BLaER1 treated with 17β-estradiol and CSF1 and Interleukin-3, amounts not matched to agents 10 nM and 100 nM (cell line): ENCODE results near the gene ZFX.

Experiments
- H3K27ac ChIP-seq, 11 experiments: shearing (Covaris generic); formaldehyde crosslinking; 2 replicates each; pipeline ENCODE4 v1.8.1; 2022
- H3K27me3 ChIP-seq, 11 experiments: shearing (Covaris generic); formaldehyde crosslinking; 2 replicates each; pipeline ENCODE4 v1.8.1; 2022
- H3K36me3 ChIP-seq, 11 experiments: shearing (Covaris generic); formaldehyde crosslinking; 2 replicates each; pipeline ENCODE4 v1.8.1; 2022
- H3K4me1 ChIP-seq, 10 experiments: shearing (Covaris generic); formaldehyde crosslinking; 2 replicates each; pipeline ENCODE4 v1.8.1; 2022
- H3K4me2 ChIP-seq, 11 experiments: shearing (Covaris generic); formaldehyde crosslinking; 2 replicates each; pipeline ENCODE4 v1.8.1; 2022
- H3K4me3 ChIP-seq, 10 experiments: shearing (Covaris generic); formaldehyde crosslinking; 2 replicates each; pipeline ENCODE4 v1.8.1; 2022
- H3K9ac ChIP-seq, 11 experiments: shearing (Covaris generic); formaldehyde crosslinking; 2 replicates each; pipeline ENCODE4 v1.8.1; 2022
- H3K9me3 ChIP-seq, 11 experiments: shearing (Covaris generic); formaldehyde crosslinking; replicated peaks in 1 of 11; 2 replicates each; pipeline ENCODE4 v1.8.1; 2022
- H4K20me1 ChIP-seq, 11 experiments: shearing (Covaris generic); formaldehyde crosslinking; 2 replicates each; pipeline ENCODE4 v1.8.1; 2022
- Cebpa-rat ChIP-seq, 11 experiments: shearing (Covaris generic); IDR thresholded peaks; 2 replicates each; pipeline ENCODE4 v1.8.1; 2022

The ZFX gene

GRCh38 chrX:24216037-24216436 is 66.5 kb downstream of the ZFX start:
- peaks cover 10 to 53% (median 37%) of the 10 kb centered on the region in 11 experiments; a peak in 17 of 22 replicates for H4K20me1 ChIP-seq
- no peak overlapping the region for H3K9ac ChIP-seq
- H3K36me3 ChIP-seq = peaks cover 28 to 49% (median 36%) of the 10 kb centered on the region in 11 experiments
- TF ChIP-seq Cebpa-rat (IDR thresholded peaks at IDR 0.05) = no peak
- H3K4me1 ChIP-seq = no peaks in the 10 kb centered on the region
- no peak overlapping the region for H3K4me3 ChIP-seq
- no peaks in the 10 kb centered on the region for H3K9me3 ChIP-seq
- no peak overlapping the region for H3K4me2 ChIP-seq
- no peaks in the 10 kb centered on the region for H3K27me3 ChIP-seq
- no peak overlapping the region for H3K27ac ChIP-seq

GRCh38 chrX:24216827-24217226 is 67.3 kb downstream of the ZFX start:
- H4K20me1 ChIP-seq = peaks cover 7 to 45% (median 30%) of the 10 kb centered on the region in 11 experiments; a peak in 16 of 22 replicates
- H3K4me3 ChIP-seq = no peak overlapping the region
- no peak for TF ChIP-seq Cebpa-rat (IDR thresholded peaks at IDR 0.05)
- H3K4me2 ChIP-seq = no peak overlapping the region
- no peak overlapping the region for H3K9ac ChIP-seq
- H3K9me3 ChIP-seq = no peaks in the 10 kb centered on the region
- H3K27ac ChIP-seq = no peak overlapping the region
- no peaks in the 10 kb centered on the region for H3K4me1 ChIP-seq
- no peaks in the 10 kb centered on the region for H3K27me3 ChIP-seq
- peaks cover 20 to 41% (median 28%) of the 10 kb centered on the region in 11 experiments for H3K36me3 ChIP-seq

DNA sequence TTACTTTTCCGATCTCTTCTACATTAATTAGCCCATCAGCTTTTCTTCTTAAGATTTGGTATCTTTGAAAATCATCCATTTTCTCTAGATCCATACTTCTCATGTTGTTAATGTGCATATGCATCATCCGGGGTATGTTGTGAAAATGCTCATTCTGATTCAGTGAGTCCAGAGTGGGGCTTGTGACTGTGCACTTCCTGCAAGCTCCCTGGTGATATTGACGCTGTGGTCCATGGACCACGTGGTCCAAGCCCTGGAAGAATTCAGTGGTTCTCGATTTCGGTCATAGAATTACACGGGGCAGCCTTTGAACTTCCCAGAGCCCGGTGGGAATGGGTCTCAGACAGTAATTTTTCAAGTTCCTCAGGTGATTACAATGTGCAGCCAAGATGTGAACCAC is 69.8 kb downstream of the ZFX start:
- peaks cover 0 to 29% (median 14%) of the 10 kb centered on the region in 11 experiments; a peak in 11 of 22 replicates for H4K20me1 ChIP-seq
- TF ChIP-seq Cebpa-rat (IDR thresholded peaks at IDR 0.05) = no peak
- H3K27ac ChIP-seq = no peak overlapping the region
- no peak overlapping the region for H3K4me2 ChIP-seq
- no peak overlapping the region for H3K9ac ChIP-seq
- no peaks in the 10 kb centered on the region for H3K27me3 ChIP-seq
- no peak overlapping the region for H3K4me3 ChIP-seq
- H3K36me3 ChIP-seq = peaks cover 4 to 23% (median 10%) of the 10 kb centered on the region in 11 experiments; a peak in 17 of 22 replicates
- peaks cover 0 to 2% (median 0%) of the 10 kb centered on the region in 11 experiments; a peak in 2 of 22 replicates for H3K9me3 ChIP-seq
- H3K4me1 ChIP-seq = no peaks in the 10 kb centered on the region

DNA sequence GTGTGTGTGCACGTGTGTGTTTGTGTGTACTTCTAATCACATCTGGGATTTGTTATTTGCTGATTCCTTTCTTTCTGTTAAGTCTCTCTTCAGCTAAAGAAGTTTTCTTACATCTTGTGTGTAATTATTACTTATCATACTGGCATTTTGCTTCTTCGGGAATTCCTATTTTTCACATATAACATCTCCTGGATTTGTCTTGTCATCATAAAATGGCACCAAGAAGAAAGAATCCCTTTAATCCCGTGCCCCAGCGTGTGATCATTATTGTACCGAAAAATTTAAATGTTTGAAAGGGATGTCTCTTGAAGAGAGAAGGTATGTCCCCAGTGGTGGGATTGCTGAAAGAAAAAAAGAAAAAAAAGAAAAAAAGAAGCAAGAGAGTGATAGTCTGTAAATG is 72.3 kb downstream of the ZFX start:
- Histone ChIP-seq H3K4me3 (no peak overlapping the region), H3K4me1 (no peaks in the 10 kb centered on the region), H3K27me3 (no peaks in the 10 kb centered on the region), H3K9ac (no peak overlapping the region), H3K36me3 (0 out of 22 replicates have a peak, but pooled peaks cover 0 to 5% (median 0%) of the 10 kb centered on the region in 11 experiments), H3K27ac (no peak overlapping the region), H4K20me1 (peaks cover 0 to 6% (median 2%) of the 10 kb centered on the region in 11 experiments; a peak in 9 of 22 replicates), H3K4me2 (no peak overlapping the region), H3K9me3 (peaks cover 18 to 26% (median 22%) of the 10 kb centered on the region in 11 experiments)
- TF ChIP-seq Cebpa-rat (IDR thresholded peaks at IDR 0.05) = no peak

DNA sequence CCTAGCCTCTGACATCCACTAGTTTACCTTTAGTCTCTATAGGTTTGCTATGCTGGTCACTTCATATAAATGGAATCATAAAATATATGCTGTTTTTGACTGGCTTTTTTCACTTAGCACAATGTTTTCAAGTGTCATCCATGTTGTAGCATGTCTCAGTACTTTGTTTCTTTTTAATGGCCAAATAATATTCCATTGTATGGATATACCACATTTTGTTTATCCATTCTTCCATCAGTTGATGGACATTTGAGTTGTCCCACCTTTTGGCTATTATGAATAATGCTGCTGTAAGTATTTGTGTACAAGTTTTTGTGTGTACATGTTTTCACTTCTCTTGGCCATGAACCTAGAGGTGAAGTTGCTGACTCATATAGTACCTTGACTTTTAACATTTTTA is 75.7 kb downstream of the ZFX start:
- 0 out of 22 replicates have a peak, but pooled peaks cover 0 to 5% (median 0%) of the 10 kb centered on the region in 11 experiments for H3K36me3 ChIP-seq
- H3K9me3 ChIP-seq = peaks cover 18 to 36% (median 22%) of the 10 kb centered on the region in 11 experiments
- H3K27ac ChIP-seq = no peak overlapping the region
- H3K4me2 ChIP-seq = no peak overlapping the region
- no peaks in the 10 kb centered on the region for H3K27me3 ChIP-seq
- no peaks in the 10 kb centered on the region for H4K20me1 ChIP-seq
- TF ChIP-seq Cebpa-rat (IDR thresholded peaks at IDR 0.05) = no peak
- no peak overlapping the region for H3K9ac ChIP-seq
- no peak overlapping the region for H3K4me3 ChIP-seq
- H3K4me1 ChIP-seq = no peaks in the 10 kb centered on the region

- H3K27me3 ChIP-seq = no peaks in the 10 kb centered on the region
- 0 out of 22 replicates have a peak, but pooled peaks cover 0 to 5% (median 0%) of the 10 kb centered on the region in 11 experiments for H3K36me3 ChIP-seq
- peaks cover 18 to 36% (median 22%) of the 10 kb centered on the region in 11 experiments for H3K9me3 ChIP-seq
- no peak for TF ChIP-seq Cebpa-rat (IDR thresholded peaks at IDR 0.05)
- H3K4me2 ChIP-seq = no peak overlapping the region
- H3K4me3 ChIP-seq = no peak overlapping the region
- H4K20me1 ChIP-seq = no peaks in the 10 kb centered on the region
- H3K9ac ChIP-seq = no peak overlapping the region
- H3K4me1 ChIP-seq = peaks cover 0 to 3% (median 0%) of the 10 kb centered on the region in 10 experiments; a peak in 2 of 20 replicates
- no peak overlapping the region for H3K27ac ChIP-seq
These were observed 76.6 kb downstream of the ZFX start for GRCh38 chrX:24226176-24226575.

GRCh38 chrX:24228596-24228995 is 79.1 kb downstream of the ZFX start:
- no peak overlapping the region for H3K4me3 ChIP-seq
- 0 out of 22 replicates have a peak, but pooled peaks cover 0 to 5% (median 0%) of the 10 kb centered on the region in 11 experiments for H3K36me3 ChIP-seq
- no peaks in the 10 kb centered on the region for H4K20me1 ChIP-seq
- no peak overlapping the region for H3K27ac ChIP-seq
- no peak for TF ChIP-seq Cebpa-rat (IDR thresholded peaks at IDR 0.05)
- H3K4me1 ChIP-seq = peaks cover 0 to 5% (median 0%) of the 10 kb centered on the region in 10 experiments; a peak in 2 of 20 replicates
- peaks cover 18 to 36% (median 22%) of the 10 kb centered on the region in 11 experiments for H3K9me3 ChIP-seq
- no peak overlapping the region for H3K4me2 ChIP-seq
- no peaks in the 10 kb centered on the region for H3K27me3 ChIP-seq
- no peak overlapping the region for H3K9ac ChIP-seq

DNA sequence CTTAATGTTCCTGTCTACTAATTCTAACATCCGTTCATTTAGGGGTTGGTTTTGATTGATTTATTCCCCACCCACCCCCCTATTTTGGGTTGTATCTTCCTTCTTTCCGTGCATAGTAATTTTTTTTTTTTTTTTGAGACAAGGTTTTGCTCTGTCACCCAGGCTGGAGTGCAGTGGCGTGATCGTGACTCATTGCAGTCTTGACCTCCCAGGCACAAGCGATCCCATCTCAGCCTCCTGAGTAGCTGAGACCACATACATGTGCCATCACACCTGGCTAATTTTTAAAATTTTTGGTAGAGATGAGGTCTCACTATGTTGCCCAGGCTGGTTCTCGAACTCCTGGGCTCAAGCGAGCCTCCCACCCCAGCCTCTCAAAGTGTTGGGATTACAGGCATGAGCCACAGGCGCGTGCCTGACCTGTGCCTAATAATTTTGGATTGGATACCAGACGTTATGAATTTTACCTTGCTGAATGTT is 79.9 kb downstream of the ZFX start:
- TF ChIP-seq Cebpa-rat (IDR thresholded peaks at IDR 0.05) = no peak
- Histone ChIP-seq H3K27ac (no peak overlapping the region), H3K36me3 (0 out of 22 replicates have a peak, but pooled peaks cover 0 to 5% (median 0%) of the 10 kb centered on the region in 11 experiments), H3K4me2 (no peak overlapping the region), H3K4me1 (peaks cover 0 to 5% (median 0%) of the 10 kb centered on the region in 10 experiments; a peak in 2 of 20 replicates), H3K9ac (no peak overlapping the region), H3K27me3 (no peaks in the 10 kb centered on the region), H3K4me3 (no peak overlapping the region), H4K20me1 (no peaks in the 10 kb centered on the region), H3K9me3 (peaks cover 18 to 34% (median 22%) of the 10 kb centered on the region in 11 experiments)

GRCh38 chrX:24229976-24230375 is 80.4 kb downstream of the ZFX start:
- H4K20me1 ChIP-seq = no peaks in the 10 kb centered on the region
- H3K9ac ChIP-seq = no peak overlapping the region
- no peak for TF ChIP-seq Cebpa-rat (IDR thresholded peaks at IDR 0.05)
- 0 out of 22 replicates have a peak, but pooled peaks cover 0 to 3% (median 0%) of the 10 kb centered on the region in 11 experiments for H3K36me3 ChIP-seq
- H3K4me3 ChIP-seq = no peak overlapping the region
- peaks cover 0 to 5% (median 0%) of the 10 kb centered on the region in 10 experiments; a peak in 2 of 20 replicates for H3K4me1 ChIP-seq
- H3K9me3 ChIP-seq = peaks cover 14 to 29% (median 17%) of the 10 kb centered on the region in 11 experiments
- no peaks in the 10 kb centered on the region for H3K27me3 ChIP-seq
- H3K27ac ChIP-seq = no peak overlapping the region
- no peak overlapping the region for H3K4me2 ChIP-seq
